Measurements from ENCODE around the gene INTS2.

- TF ChIP-seq RARB (CRISPR knock-in tag; IDR thresholded peaks at IDR 0.05) (no peak), PATZ1 (CRISPR knock-in tag; IDR thresholded peaks at IDR 0.05; ENCODE audit: borderline replicate concordance) (no peak), ZNF70 (CRISPR knock-in tag; IDR thresholded peaks at IDR 0.05) (no peak), GLIS3 (CRISPR knock-in tag; IDR thresholded peaks at IDR 0.05) (no peak), OSR1 (CRISPR knock-in tag; IDR thresholded peaks at IDR 0.05) (no peak), ZFP30 (CRISPR knock-in tag; IDR thresholded peaks at IDR 0.05) (no peak), ESRRG (CRISPR knock-in tag; IDR thresholded peaks at IDR 0.05) (no peak), TCF4 (CRISPR knock-in tag; IDR thresholded peaks at IDR 0.05; ENCODE audit: borderline replicate concordance) (no peak), SNAI2 (CRISPR knock-in tag; IDR thresholded peaks at IDR 0.05) (no peak), BACH2 (CRISPR knock-in tag; IDR thresholded peaks at IDR 0.05; ENCODE audit: borderline replicate concordance) (no peak), ARNTL (CRISPR knock-in tag; IDR thresholded peaks at IDR 0.05; ENCODE audit: borderline replicate concordance, low read depth) (no peak)
- TF ChIP-seq, protein P1, sequence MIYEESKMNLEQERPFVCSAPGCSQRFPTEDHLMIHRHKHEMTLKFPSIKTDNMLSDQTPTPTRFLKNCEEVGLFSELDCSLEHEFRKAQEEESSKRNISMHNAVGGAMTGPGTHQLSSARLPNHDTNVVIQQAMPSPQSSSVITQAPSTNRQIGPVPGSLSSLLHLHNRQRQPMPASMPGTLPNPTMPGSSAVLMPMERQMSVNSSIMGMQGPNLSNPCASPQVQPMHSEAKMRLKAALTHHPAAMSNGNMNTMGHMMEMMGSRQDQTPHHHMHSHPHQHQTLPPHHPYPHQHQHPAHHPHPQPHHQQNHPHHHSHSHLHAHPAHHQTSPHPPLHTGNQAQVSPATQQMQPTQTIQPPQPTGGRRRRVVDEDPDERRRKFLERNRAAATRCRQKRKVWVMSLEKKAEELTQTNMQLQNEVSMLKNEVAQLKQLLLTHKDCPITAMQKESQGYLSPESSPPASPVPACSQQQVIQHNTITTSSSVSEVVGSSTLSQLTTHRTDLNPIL (CRISPR knock-in tag; IDR thresholded peaks at IDR 0.05; ENCODE audit: low read depth) = no peak
- TF ChIP-seq, protein P2, sequence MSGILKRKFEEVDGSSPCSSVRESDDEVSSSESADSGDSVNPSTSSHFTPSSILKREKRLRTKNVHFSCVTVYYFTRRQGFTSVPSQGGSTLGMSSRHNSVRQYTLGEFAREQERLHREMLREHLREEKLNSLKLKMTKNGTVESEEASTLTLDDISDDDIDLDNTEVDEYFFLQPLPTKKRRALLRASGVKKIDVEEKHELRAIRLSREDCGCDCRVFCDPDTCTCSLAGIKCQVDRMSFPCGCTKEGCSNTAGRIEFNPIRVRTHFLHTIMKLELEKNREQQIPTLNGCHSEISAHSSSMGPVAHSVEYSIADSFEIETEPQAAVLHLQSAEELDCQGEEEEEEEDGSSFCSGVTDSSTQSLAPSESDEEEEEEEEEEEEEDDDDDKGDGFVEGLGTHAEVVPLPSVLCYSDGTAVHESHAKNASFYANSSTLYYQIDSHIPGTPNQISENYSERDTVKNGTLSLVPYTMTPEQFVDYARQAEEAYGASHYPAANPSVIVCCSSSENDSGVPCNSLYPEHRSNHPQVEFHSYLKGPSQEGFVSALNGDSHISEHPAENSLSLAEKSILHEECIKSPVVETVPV (CRISPR knock-in tag; IDR thresholded peaks at IDR 0.05) = no peak
These were observed 19.3 kb downstream of the INTS2 start for GRCh38 chr17:61908292-61909037.
